Measurements from ENCODE around the gene LY86. TPM values are rescaled to one million over a fixed set of nuclear protein-coding genes. Genes with fewer than 3 reads are reported as not detected.

Gene LY86
- total and polyA plus RNA-seq, 2 of the 13 experiments (the other 11 are each of a cell fraction or from before 2014, with no cell fraction given), result not detected

- TF ChIP-seq ZSCAN5A (CRISPR knock-in tag; IDR thresholded peaks at IDR 0.05; ENCODE audit: borderline replicate concordance), result no peak
- no peak for TF ChIP-seq ZBTB10 (CRISPR knock-in tag; IDR thresholded peaks at IDR 0.05; ENCODE audit: borderline replicate concordance)
- TF ChIP-seq PHF20 (CRISPR knock-in tag; IDR thresholded peaks at IDR 0.05), result no peak
- TF ChIP-seq RFX5 (IDR thresholded peaks at IDR 0.05; ENCODE audit: low read depth, low read length), result no peak
- TF ChIP-seq KLF12 (CRISPR knock-in tag; IDR thresholded peaks at IDR 0.05; ENCODE audit: borderline replicate concordance), result no peak
- no peak for TF ChIP-seq ZBTB46 (CRISPR knock-in tag; IDR thresholded peaks at IDR 0.05; ENCODE audit: borderline replicate concordance)
Observed at GRCh38 chr6:6700407-6701270, 112.1 kb downstream of the LY86 start (continued).
